ENCODE data around the gene PCOLCE2.
"Not testable (repeated sequence)": the region's sequence is repeated elsewhere in the genome, so short reads cannot be mapped to it uniquely, and the experiment has no call there.

Gene PCOLCE2

GRCh38 chr3:142884531-142884930, 4.4 kb downstream of the PCOLCE2 start:
- no peak for TF ChIP-seq CTCF (IDR thresholded peaks at IDR 0.05; ENCODE audit: insufficient read depth, low read depth, low read length, missing control alignments)
- DNase-seq (ENCODE audit: low read depth): no peak
- H3K4me3 ChIP-seq (ENCODE audit: low read length): no peak overlapping the region

GRCh38 chr3:142883534-142883933, 5.3 kb downstream of the PCOLCE2 start:
- not testable (repeated sequence) for H3K4me3 ChIP-seq (ENCODE audit: low read length); DNase-seq (ENCODE audit: low read depth)

- TF ChIP-seq CTCF (IDR thresholded peaks at IDR 0.05; ENCODE audit: insufficient read depth, low read depth, low read length, missing control alignments): no peak
- H3K4me3 ChIP-seq (ENCODE audit: low read length): no peak overlapping the region
- no peak for DNase-seq (ENCODE audit: low read depth)
These were observed 7.2 kb downstream of the PCOLCE2 start for GRCh38 chr3:142881445-142882224.

GRCh38 chr3:142878649-142879300, 10.1 kb downstream of the PCOLCE2 start:
- no peak for DNase-seq (ENCODE audit: low read depth)
- no peak for TF ChIP-seq CTCF (IDR thresholded peaks at IDR 0.05; ENCODE audit: insufficient read depth, low read depth, low read length, missing control alignments)
- no peak overlapping the region for H3K4me3 ChIP-seq (ENCODE audit: low read length)

- no peak for DNase-seq (ENCODE audit: low read depth)
- H3K4me3 ChIP-seq (ENCODE audit: low read length): no peak overlapping the region
- TF ChIP-seq CTCF (IDR thresholded peaks at IDR 0.05; ENCODE audit: insufficient read depth, low read depth, low read length, missing control alignments): no peak
These were observed 12.5 kb downstream of the PCOLCE2 start for GRCh38 chr3:142876417-142876816.

- TF ChIP-seq CTCF (IDR thresholded peaks at IDR 0.05; ENCODE audit: insufficient read depth, low read depth, low read length, missing control alignments): no peak
- no peak for DNase-seq (ENCODE audit: low read depth)
- H3K4me3 ChIP-seq (ENCODE audit: low read length): no peak overlapping the region
These were observed 13.2 kb downstream of the PCOLCE2 start for GRCh38 chr3:142875583-142876207.

- TF ChIP-seq CTCF (IDR thresholded peaks at IDR 0.05; ENCODE audit: insufficient read depth, low read depth, low read length, missing control alignments): no peak
- no peak for DNase-seq (ENCODE audit: low read depth)
- no peak overlapping the region for H3K4me3 ChIP-seq (ENCODE audit: low read length)
These were observed 13.8 kb downstream of the PCOLCE2 start for GRCh38 chr3:142875099-142875498.

- not testable (repeated sequence) for H3K4me3 ChIP-seq (ENCODE audit: low read length)
- DNase-seq (ENCODE audit: low read depth): peak; percentile 97
These were observed 20.5 kb downstream of the PCOLCE2 start for GRCh38 chr3:142868382-142868781.
